Omental fat pad (tissue), 4 donors: ENCODE results near the gene UBE3C. TPM values are rescaled to one million over a fixed set of nuclear protein-coding genes. Genes with fewer than 3 reads are reported as not detected.
"Not testable (repeated sequence)": the region's sequence is repeated elsewhere in the genome, so short reads cannot be mapped to it uniquely, and the experiment has no call there.

Experiments
- ATAC-seq: fragments of 150-250 bp; one replicate; pipeline ENCODE4 v1.9.1; 2016; ENCODE audit warnings: mild to moderate bottlenecking, moderate library complexity; ENCODE audit not compliant: low FRiP score
- DNase-seq: peaks from one replicate; pipeline ENCODE4 v3.0.0-alpha.2; 2019; ENCODE audit warnings: low spot score
- CTCF ChIP-seq, 3 donors: fragments of 450-650 bp; IDR thresholded peaks; one replicate each; pipeline ENCODE4 v1.5.1; 2016 to 2017; ENCODE audit warnings: antibody characterized with exemption in 3 of 3, mild to moderate bottlenecking in 3 of 3, moderate library complexity in 2 of 3
- total RNA-seq, 4 donors: library from RNA; depleted of rRNA; stranded (reverse); fragments of >200 nt; gene quantifications; one replicate each; pipeline ENCODE4 v1.1.0, GENCODE V29; 2016

UBE3C gene
- total RNA-seq, 4 donors from 2014 or later = 65.9 to 104 (median 78.3) TPM

- DNase-seq = no peak
- ATAC-seq = no peak
- TF ChIP-seq CTCF (IDR thresholded peaks at IDR 0.05) = no peak
These were observed 138.2 kb downstream of the UBE3C start for GRCh38 chr7:157276731-157277562.

GRCh38 chr7:157277568-157277967 lies 138.8 kb downstream of the UBE3C start:
- not testable (repeated sequence) for DNase-seq, ATAC-seq

GRCh38 chr7:157278167-157278790 lies 139.6 kb downstream of the UBE3C start:
- ATAC-seq (no peak), DNase-seq (no peak)
- no peak for TF ChIP-seq CTCF (IDR thresholded peaks at IDR 0.05)

DNA sequence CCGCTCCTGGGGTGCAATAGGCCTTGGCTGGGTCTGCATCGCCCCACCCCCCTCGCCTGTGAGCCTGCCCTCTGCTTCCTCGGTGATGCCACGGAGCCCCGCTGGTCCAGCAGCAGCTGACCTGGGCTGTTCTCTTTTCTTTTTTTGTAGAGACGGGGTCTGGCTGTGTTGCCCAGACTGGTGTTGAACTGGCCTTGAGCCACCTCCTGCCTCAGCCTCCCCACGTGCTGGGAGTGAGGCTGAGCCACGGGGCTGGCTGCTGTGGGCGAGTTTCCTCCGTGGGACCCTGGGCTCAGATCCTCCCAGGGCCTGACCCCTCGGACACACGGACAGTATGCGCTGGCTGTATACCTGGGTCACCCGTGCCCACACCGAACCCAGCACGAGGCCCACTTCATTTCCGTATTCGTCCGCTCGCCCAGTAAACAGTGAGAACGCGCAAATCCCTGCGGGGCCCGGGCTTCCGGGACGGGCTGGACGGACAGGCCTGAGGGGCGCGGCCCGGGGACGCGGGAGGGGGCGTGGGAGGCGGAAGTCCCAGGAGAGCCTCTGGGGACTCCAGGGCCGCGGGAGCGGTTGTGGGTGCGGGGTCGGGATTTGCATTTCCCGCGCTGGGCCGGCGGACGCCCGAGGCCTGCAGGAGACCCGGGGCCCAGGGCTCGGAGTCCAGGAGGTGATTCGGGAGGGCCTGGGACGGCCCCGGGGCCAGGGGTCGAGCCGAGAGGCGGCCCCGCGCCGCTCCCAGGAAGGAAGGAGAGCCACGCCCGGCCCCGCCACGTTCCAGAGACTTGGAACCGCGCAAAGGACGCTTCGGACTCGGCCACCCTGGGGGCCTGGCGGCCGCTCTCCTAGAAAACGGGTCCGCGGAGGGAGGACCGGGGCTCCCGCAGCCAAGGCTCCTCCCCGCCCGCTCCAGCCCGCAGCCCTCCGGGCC lies 140.3 kb downstream of the UBE3C start:
- no peak for TF ChIP-seq CTCF (IDR thresholded peaks at IDR 0.05)
- peak; percentile 2 for ATAC-seq
- DNase-seq = no peak

DNA sequence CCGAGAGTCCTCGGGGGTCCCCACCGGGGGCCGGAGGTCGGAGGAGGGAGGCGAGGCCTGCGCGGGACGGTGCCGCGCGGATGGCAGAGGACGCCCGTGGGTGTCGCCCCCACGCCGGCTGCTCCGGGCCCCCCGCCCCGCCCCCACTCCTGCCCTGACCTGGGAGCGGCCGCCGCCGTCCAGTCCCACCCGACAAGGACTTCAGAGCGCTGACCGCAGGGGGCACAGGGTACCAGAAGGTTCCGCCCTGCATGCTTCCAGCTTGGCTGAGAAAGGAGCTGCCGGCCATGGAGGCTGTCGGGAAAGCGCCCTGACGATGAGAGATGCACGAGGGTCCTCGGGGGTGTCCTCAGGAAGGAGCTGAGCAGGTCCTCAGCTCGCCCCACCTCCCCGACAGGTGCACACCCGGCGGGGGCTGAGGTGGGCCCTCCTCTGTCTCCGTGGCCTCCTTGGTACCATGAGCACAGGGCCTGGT lies 141.1 kb downstream of the UBE3C start:
- ATAC-seq (peak; percentile 3), DNase-seq (no peak)
- no peak for TF ChIP-seq CTCF (IDR thresholded peaks at IDR 0.05)

- DNase-seq = no peak
- TF ChIP-seq CTCF (IDR thresholded peaks at IDR 0.05) = no peak
- ATAC-seq = no peak
These were observed 141.6 kb downstream of the UBE3C start for GRCh38 chr7:157280216-157280841.
